ENCODE data around the gene SEMA7A.

DNA sequence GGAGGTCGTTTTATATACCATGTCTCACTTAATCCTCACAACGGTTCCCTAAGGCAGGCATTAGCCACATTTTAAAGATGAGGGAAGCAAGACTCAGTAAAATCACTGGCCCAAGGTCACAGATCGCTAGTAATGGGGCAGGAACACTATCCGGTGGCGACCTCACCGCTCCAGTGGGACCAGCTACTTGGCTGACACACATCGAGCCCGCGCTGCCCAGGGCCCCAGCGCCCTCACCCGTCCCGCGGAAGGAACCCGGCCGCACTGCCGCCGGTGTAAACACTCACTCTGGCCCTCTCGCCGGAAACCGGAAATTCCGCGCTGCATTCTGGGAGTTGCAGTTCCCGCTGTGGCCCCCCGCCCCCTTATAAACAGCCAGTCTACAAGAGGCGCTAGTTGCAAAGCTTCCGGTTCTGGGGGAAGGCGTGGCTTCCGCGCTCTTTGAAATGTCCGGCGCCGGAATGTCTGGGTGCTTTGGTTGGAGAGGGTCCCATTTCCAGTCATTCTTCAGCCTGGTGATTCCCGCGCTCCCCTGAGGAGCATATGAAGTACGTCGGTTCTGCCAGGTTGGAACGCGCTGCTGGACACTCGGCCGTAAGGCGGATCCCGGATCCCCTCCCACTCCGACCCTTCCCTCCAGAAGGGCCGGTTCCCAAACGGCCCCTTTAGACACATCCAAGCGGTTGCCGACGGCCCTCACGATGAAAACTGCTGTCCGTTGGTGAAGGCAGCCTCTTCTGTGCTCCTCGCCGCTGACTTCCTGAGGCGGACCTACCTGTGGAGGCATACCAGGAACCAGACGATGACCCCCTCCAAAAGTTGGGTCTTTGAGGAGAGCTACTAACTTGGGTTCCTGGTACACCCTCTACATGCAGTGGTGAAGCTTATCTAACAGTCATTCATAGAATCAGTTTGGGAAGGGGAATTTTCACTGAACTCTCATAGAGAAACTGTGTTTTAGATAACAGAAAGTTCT, 27.4 kb upstream of the SEMA7A start, which contains the start of gene UBL7:
- TF ChIP-seq, protein P1, sequence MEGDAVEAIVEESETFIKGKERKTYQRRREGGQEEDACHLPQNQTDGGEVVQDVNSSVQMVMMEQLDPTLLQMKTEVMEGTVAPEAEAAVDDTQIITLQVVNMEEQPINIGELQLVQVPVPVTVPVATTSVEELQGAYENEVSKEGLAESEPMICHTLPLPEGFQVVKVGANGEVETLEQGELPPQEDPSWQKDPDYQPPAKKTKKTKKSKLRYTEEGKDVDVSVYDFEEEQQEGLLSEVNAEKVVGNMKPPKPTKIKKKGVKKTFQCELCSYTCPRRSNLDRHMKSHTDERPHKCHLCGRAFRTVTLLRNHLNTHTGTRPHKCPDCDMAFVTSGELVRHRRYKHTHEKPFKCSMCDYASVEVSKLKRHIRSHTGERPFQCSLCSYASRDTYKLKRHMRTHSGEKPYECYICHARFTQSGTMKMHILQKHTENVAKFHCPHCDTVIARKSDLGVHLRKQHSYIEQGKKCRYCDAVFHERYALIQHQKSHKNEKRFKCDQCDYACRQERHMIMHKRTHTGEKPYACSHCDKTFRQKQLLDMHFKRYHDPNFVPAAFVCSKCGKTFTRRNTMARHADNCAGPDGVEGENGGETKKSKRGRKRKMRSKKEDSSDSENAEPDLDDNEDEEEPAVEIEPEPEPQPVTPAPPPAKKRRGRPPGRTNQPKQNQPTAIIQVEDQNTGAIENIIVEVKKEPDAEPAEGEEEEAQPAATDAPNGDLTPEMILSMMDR (IDR thresholded peaks at IDR 0.05; ENCODE audit: low read length): peak; percentile 42
- no peak for TF ChIP-seq EZH2phosphoT487 (IDR thresholded peaks at IDR 0.05; ENCODE audit: low read length)
